ENCODE measurements around the gene UBQLN4.
"Not testable (repeated sequence)": the region's sequence is repeated elsewhere in the genome, so short reads cannot be mapped to it uniquely, and the experiment has no call there.

DNA sequence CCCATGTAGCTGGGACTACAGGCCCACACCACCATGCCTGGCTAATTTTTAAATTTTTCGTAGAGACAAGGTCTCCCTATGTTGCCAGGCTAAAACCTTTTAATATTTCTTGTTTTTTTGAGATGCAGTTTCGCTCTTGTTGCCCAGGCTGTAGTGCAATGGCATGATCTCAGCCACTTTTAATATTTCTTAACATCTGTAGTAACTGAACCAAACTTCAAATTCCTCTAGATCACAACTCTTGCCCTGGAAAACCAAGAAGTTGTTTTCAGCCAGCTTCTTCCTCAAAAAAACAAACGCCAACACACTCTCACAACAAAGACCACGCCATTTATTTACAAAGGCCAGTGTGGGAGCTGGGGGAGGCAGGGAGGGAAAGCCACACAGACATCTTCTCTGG lies 18.6 kb downstream of the UBQLN4 start:
- TF ChIP-seq POLR2A, POLR2AphosphoS5 (IDR thresholded peaks at IDR 0.05): not testable (repeated sequence)

Measured in breast epithelium (tissue), 3 donors.